Mucosa of rectum (tissue), 2 donors: ENCODE data around the gene PSMG3.
"Not testable (repeated sequence)": the region's sequence is repeated elsewhere in the genome, so short reads cannot be mapped to it uniquely, and the experiment has no call there.

Source experiments
- H3K27ac ChIP-seq, 2 donors: one replicate each; pipeline ENCODE4 v1.7.0; 2013; ENCODE audit warnings: inconsistent platforms in 2 of 2, low read depth in 2 of 2, low read length in 2 of 2
- H3K27me3 ChIP-seq, 2 donors: one replicate each; pipeline ENCODE4 v1.7.0; 2013; ENCODE audit warnings: low read length in 2 of 2; ENCODE audit not compliant: control insufficient read depth in 2 of 2, insufficient read depth in 2 of 2
- H3K36me3 ChIP-seq, 2 donors: one replicate each; pipeline ENCODE4 v1.7.0; 2013; ENCODE audit warnings: low read length in 2 of 2; ENCODE audit not compliant: control insufficient read depth in 2 of 2, insufficient read depth in 2 of 2
- H3K4me1 ChIP-seq, 2 donors: one replicate each; pipeline ENCODE4 v1.7.0; 2013; ENCODE audit warnings: low read length in 2 of 2, mild to moderate bottlenecking in 1 of 2; ENCODE audit not compliant: control insufficient read depth in 2 of 2, insufficient read depth in 2 of 2
- H3K4me3 ChIP-seq, 2 donors: one replicate each; pipeline ENCODE4 v1.7.0; 2013; ENCODE audit warnings: low read length in 2 of 2
- H3K9ac ChIP-seq, 2 donors: one replicate each; pipeline ENCODE4 v1.7.0; 2013; ENCODE audit warnings: low read length in 2 of 2, low read depth in 1 of 2, mild to moderate bottlenecking in 1 of 2
- H3K9me3 ChIP-seq, 2 donors: one replicate each; pipeline ENCODE4 v1.7.0; 2013; ENCODE audit warnings: low read length in 2 of 2; ENCODE audit not compliant: control insufficient read depth in 2 of 2
- donor health status: healthy.
- donor health status: Normal muscosa, but diverticular disease.

Gene PSMG3

DNA sequence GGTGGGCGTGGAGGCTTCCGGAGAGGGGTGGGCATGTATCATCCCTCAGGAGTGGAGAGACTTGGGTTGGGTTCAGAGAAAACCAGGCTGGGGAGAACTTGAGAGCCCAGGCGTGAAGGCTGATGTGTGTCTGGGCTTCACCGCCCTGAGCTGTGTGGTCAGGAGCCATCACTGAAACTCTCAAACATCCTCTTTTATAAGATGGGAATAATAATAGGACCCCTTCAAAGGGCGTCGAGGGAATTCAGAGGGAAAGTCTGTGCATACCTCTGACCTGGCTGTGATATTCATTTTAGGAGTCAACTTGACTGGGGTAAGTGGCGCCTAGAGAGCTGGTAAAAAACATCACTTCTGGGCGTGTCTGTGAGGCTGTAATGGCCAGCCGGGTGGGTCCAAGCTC, 21.1 kb upstream of the PSMG3 start:
- Histone ChIP-seq H3K4me3 (no peak overlapping the region), H3K4me1 (no peaks in the 10 kb centered on the region), H3K9me3 (peaks cover 3 to 8% of the 10 kb centered on the region in 2 donors), H3K27ac (no peak overlapping the region), H3K9ac (no peak overlapping the region), H3K36me3 (no peaks in the 10 kb centered on the region), H3K27me3 (peaks cover 6 to 19% of the 10 kb centered on the region in 2 donors)

DNA sequence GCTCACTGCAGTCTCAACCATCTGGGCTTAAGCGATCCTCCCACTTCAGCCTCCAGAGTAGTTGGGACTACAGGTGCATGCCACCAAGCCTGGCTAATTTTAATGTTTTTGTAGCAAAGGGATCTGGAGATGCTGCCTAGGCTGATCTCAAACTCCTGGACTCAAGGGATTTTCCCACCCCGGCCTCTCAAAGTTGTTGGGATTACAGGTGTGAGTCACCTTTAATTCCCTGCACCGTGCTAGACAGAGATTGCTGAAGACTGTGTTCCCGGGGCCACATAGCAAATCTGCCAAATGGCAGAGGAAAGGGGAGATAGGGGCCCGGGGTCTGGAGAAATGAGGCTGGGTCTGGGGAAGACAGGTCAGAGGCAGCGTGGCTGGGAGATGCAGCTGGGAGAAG, 20.6 kb upstream of the PSMG3 start:
- no peak overlapping the region for H3K27ac ChIP-seq
- no peaks in the 10 kb centered on the region for H3K4me1 ChIP-seq
- H3K4me3 ChIP-seq: no peak overlapping the region
- H3K36me3 ChIP-seq: no peaks in the 10 kb centered on the region
- H3K9me3 ChIP-seq: peaks cover 3 to 8% of the 10 kb centered on the region in 2 donors
- peaks cover 6 to 19% of the 10 kb centered on the region in 2 donors for H3K27me3 ChIP-seq
- no peak overlapping the region for H3K9ac ChIP-seq

DNA sequence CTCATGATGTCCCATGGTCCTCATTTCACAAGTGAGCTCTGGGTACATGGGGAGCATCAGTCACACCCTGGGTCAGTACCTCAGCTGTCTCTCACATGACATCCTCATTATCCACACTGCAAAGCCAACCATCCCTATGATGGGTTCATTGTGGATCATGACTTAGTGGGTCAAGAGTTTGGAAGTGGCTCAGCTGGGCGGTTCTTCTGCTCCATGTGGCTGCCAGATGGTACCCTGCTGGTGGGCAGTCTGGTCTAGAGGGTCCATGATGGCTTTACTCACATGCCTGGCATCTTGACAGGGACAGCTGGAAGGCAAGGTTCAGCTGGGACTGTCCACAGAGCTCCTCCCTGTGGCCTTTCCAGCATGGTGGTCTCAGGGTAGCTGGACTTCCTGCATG, 19.1 kb upstream of the PSMG3 start:
- H3K9ac ChIP-seq: no peak overlapping the region
- H3K27me3 ChIP-seq: peaks cover 6 to 19% of the 10 kb centered on the region in 2 donors
- H3K4me3 ChIP-seq: no peak overlapping the region
- no peaks in the 10 kb centered on the region for H3K36me3 ChIP-seq
- H3K27ac ChIP-seq: no peak overlapping the region
- H3K4me1 ChIP-seq: no peaks in the 10 kb centered on the region
- H3K9me3 ChIP-seq: peaks cover 3 to 8% of the 10 kb centered on the region in 2 donors

DNA sequence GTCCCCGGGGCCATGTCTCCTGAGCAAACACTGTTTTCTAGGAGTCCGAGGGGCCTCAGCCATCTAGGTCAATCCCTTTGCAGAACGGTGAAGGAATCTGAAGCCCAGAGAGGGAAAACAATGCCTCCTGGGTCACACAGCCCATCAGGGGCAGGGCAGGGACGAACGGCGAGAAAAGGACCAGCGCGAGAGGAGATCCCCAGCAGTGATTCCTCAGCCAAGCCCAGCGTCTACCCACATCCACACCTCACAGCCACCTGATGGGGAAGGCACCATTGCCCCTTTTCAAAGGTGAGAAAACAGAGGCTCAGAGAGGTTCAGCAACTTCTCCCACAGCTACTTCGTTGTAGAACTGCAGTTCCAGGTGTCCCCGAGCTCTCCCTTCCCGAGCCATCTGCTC, 17.9 kb upstream of the PSMG3 start:
- Histone ChIP-seq H3K9ac (no peak overlapping the region), H3K9me3 (peaks cover 3 to 8% of the 10 kb centered on the region in 2 donors), H3K4me3 (no peak overlapping the region), H3K36me3 (no peaks in the 10 kb centered on the region), H3K4me1 (no peaks in the 10 kb centered on the region), H3K27me3 (peaks cover 4 to 19% of the 10 kb centered on the region in 2 donors), H3K27ac (no peak overlapping the region)

DNA sequence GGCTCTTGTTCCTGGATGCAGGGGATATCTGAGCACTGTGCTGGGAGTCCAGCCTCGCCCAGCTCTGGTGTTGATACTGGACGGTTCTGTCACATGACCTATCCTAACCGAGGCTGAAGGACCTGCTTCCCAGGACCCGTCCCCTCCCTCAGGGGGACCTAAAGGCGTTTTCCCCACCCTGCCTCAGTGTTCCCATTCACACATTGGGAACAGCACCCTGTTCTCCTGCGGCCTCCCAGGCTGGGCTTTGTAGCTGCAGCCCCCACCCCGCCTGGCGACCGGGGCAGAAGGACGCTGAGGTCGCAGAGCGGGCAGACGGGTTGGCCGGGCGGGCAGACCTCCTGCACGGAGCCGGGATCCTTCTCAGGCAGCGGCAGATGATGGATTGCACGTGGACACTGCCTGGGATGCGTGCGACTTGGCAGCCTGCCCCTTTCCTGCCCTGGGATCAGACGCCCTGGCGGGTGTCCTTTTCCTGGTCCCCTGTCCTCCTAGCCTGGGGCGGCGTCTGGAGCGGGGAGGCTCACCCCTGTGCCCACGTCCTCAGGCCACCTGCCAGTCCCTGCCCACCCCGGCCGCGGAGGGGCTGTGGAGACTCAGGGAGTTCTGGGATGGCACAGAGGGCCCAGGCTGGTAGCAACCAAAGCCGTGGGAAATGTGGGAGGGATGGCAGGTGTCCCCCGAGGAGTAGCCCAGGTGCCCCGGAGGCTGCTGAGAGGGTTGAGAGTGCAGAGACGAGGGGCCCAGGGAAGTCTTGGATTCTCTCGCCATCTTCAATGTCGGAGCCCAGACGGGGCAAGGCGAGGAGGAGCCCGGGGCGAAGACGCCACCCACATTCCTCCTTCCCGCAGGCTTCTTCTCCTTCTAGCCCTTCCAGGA, 17.2 kb upstream of the PSMG3 start:
- Histone ChIP-seq H3K4me1 (no peaks in the 10 kb centered on the region), H3K4me3 (no peak overlapping the region), H3K27me3 (peaks cover 4 to 18% of the 10 kb centered on the region in 2 donors), H3K9me3 (peaks cover 3 to 8% of the 10 kb centered on the region in 2 donors), H3K27ac (no peak overlapping the region), H3K9ac (no peak overlapping the region), H3K36me3 (no peaks in the 10 kb centered on the region)

DNA sequence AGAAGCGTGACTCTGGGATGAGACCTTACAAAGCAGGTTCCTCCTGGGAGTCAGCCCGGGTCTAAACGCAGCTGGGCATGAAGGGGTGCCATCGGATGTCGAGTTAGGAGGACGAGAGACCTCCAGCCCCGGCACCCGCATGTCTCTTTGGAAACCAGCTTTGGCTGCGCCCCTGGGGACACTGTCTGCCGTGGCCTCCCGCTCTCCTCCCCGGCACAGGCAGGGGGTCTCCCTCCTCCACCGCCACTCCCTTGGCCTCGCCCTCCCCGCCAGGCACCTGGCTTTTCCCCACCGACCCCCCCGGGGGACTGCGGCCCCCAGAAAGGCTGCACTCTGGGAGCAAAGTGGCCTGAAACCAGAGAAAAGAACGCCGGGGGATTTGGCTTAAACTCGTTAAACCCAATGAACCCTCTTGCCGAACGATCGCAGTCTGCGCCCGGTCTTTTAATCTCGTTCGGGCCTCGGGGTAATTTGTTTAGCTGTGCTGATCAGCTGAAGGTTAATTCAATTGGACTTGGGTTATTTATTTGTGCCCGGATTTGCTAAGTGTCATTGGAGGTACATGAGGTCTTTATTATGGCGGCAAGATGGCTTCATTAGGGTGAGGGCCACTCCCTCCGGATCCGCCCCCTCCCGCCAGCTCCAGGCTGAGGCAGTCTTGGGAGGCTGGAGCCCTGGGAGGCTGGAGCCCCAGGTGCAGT, 16.4 kb upstream of the PSMG3 start:
- Histone ChIP-seq H3K9me3 (peaks cover 3 to 8% of the 10 kb centered on the region in 2 donors), H3K4me3 (no peak overlapping the region), H3K9ac (no peak overlapping the region), H3K27me3 (peaks cover 4 to 13% of the 10 kb centered on the region in 2 donors), H3K27ac (no peak overlapping the region), H3K4me1 (no peaks in the 10 kb centered on the region), H3K36me3 (no peaks in the 10 kb centered on the region)

DNA sequence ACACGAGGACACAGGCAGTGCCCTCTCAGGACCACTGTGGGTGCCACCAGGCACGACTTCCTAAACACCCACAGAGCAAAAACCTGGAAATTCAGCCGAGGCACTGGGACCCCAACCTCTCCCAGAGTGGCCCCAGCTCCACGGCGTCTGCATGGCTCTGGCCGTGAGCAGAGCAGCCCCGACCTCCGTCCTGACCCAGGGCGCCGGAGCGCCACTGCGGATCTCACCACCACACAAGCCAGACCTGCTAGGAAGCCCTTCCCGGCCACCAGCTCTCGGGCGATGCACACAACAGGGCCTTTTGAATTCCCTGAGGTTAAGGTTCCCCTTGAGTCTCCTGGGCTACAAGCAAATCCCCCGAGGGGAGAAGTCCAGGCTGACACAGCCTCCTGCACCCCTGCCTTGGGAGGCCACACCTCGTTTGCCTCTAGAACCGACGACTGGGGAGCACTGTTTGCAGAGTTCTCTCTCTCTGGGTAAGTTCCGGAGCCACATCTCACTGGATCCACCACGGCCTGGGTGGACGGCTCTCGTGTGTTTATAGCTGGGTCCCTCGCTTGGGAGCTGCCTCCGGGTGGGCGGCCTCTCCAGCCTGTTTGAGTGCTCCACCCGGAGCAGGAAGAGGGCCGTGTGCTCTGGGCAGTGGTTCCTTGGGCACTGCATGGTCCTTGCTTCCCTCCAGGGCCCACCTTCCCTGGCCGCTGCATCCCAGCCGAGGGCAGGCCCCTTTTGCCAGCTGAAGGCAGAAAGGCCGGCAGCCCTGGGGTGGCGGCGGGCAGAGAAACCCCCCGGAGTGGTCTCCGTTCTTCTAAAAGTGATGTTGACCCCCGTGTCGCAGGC, 15.5 kb upstream of the PSMG3 start:
- H3K4me1 ChIP-seq: no peaks in the 10 kb centered on the region
- no peak overlapping the region for H3K4me3 ChIP-seq
- H3K36me3 ChIP-seq: no peaks in the 10 kb centered on the region
- no peak overlapping the region for H3K27ac ChIP-seq
- peaks cover 3 to 8% of the 10 kb centered on the region in 2 donors for H3K9me3 ChIP-seq
- H3K27me3 ChIP-seq: peaks cover 4 to 13% of the 10 kb centered on the region in 2 donors
- H3K9ac ChIP-seq: no peak overlapping the region

DNA sequence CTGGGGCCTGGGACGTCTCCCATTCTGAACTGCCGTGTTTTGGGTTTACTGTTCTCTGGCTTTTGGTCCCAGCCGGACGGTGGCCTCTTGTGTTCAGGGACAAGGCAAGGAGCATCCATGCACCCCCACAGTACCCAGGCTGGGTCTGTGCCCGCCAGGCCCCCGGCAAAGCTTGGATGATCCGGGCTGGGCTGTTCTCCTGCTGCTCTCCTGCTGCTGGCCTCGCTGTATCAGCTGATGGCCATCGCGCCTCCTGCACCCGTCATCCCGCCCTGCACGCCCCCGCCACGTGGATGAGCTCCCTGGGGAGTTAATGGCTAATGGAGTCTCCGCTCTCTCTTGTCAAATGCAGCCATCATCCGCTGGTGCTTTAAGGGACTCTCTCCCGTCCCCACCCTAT, 14.9 kb upstream of the PSMG3 start:
- peaks cover 3 to 8% of the 10 kb centered on the region in 2 donors for H3K9me3 ChIP-seq
- H3K27ac ChIP-seq: no peak overlapping the region
- H3K9ac ChIP-seq: no peak overlapping the region
- no peaks in the 10 kb centered on the region for H3K4me1 ChIP-seq
- H3K36me3 ChIP-seq: no peaks in the 10 kb centered on the region
- H3K27me3 ChIP-seq: peaks cover 4 to 13% of the 10 kb centered on the region in 2 donors
- H3K4me3 ChIP-seq: no peak overlapping the region

DNA sequence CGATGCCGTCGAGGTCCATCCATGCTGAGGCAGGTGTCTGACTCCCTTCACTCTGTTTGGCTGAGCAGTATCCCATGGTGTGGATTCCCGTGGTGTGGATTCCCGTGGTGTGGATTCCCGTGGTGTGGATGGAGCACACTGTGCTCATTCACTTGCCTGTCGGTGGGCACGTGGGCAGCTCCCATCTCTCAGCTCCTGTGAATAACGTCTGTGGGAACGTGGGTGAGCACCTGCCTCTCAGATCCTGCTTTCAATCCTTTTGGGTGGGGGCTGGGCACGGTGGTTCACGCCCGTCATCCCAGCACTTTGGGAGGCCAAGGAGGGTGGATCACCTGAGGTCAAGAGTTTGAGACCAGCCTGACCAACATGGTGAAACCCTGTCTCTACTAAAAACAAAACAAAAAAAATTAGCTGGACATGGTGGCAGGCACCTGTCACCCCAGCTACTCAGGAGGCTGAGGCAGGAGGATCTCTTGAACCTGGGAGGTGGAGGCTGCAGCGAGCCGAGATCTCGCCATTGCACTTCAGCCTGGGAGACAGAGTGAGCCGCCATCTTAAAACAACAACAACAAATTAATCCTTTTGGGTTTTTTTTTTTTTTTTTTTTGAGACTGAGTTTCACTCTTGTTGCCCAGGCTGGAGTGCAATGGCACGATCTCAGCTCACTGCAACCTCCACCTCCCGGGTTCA, 13.6 kb upstream of the PSMG3 start:
- H3K4me1 ChIP-seq, H3K9me3 ChIP-seq, H3K9ac ChIP-seq, H3K27ac ChIP-seq, H3K27me3 ChIP-seq, H3K36me3 ChIP-seq, H3K4me3 ChIP-seq: not testable (repeated sequence)
